Measurements from ENCODE around the gene SLC39A2.
"Not testable (repeated sequence)": the region's sequence is repeated elsewhere in the genome, so short reads cannot be mapped to it uniquely, and the experiment has no call there.

The SLC39A2 gene

GRCh38 chr14:21025371-21026273 lies 26.5 kb downstream of the SLC39A2 start:
- no peak for DNase-seq (ENCODE audit: low spot score)

GRCh38 chr14:21026274-21026987 lies 27.3 kb downstream of the SLC39A2 start:
- no peak for DNase-seq (ENCODE audit: low spot score)

- DNase-seq (ENCODE audit: low spot score): no peak
These were observed 27.9 kb downstream of the SLC39A2 start for GRCh38 chr14:21026988-21027315.

GRCh38 chr14:21029917-21030316 lies 30.8 kb downstream of the SLC39A2 start, which contains the start of gene TPPP2:
Gene TPPP2, plus strand, starts transcription at chr14:21030217. Its CDS starts 365 bp downstream, at chr14:21030582.
- DNase-seq (ENCODE audit: low spot score): no peak

- no peak for DNase-seq (ENCODE audit: low spot score)
These were observed 31.4 kb downstream of the SLC39A2 start for GRCh38 chr14:21030531-21030930.

GRCh38 chr14:21032326-21033132 lies 33.4 kb downstream of the SLC39A2 start:
- DNase-seq (ENCODE audit: low spot score): no peak

GRCh38 chr14:21033133-21033698 lies 34.1 kb downstream of the SLC39A2 start:
- no peak for DNase-seq (ENCODE audit: low spot score)

GRCh38 chr14:21034707-21035106 lies 35.6 kb downstream of the SLC39A2 start, which contains the start of gene RNASE13:
Gene RNASE13, minus strand, starts transcription at chr14:21034807. Its CDS starts 519 bp downstream, at chr14:21034288.
- no peak for DNase-seq (ENCODE audit: low spot score)

GRCh38 chr14:21036751-21037150 lies 37.7 kb downstream of the SLC39A2 start:
- DNase-seq (ENCODE audit: low spot score): peak; percentile 20

- DNase-seq (ENCODE audit: low spot score): no peak
These were observed 38.1 kb downstream of the SLC39A2 start for GRCh38 chr14:21037156-21037555.

- DNase-seq (ENCODE audit: low spot score): peak; percentile 62
These were observed 39.6 kb downstream of the SLC39A2 start for GRCh38 chr14:21038441-21039422.

GRCh38 chr14:21039585-21040369 lies 40.7 kb downstream of the SLC39A2 start:
- DNase-seq (ENCODE audit: low spot score): peak; percentile 76

GRCh38 chr14:21040370-21040925 lies 41.4 kb downstream of the SLC39A2 start:
- no peak for DNase-seq (ENCODE audit: low spot score)

GRCh38 chr14:21040941-21041340 lies 41.8 kb downstream of the SLC39A2 start:
- not testable (repeated sequence) for DNase-seq (ENCODE audit: low spot score)

- DNase-seq (ENCODE audit: low spot score): peak; percentile 64
These were observed 42.8 kb downstream of the SLC39A2 start, which contains the start of gene RNASE7 for GRCh38 chr14:21041676-21042433. Gene RNASE7, plus strand, starts transcription at chr14:21042362. Its CDS starts 631 bp downstream, at chr14:21042993.

GRCh38 chr14:21042918-21043317 lies 43.8 kb downstream of the SLC39A2 start:
- DNase-seq (ENCODE audit: low spot score): peak; percentile 15

- DNase-seq (ENCODE audit: low spot score): no peak
These were observed 44.4 kb downstream of the SLC39A2 start for GRCh38 chr14:21043387-21043973.

GRCh38 chr14:21043974-21044618 lies 45.0 kb downstream of the SLC39A2 start:
- no peak for DNase-seq (ENCODE audit: low spot score)
